NCI-H146 treated with DMSO at 0.1 percent for 48 hours (cell line): ENCODE data around the gene CFHR4.
A peak's percentile ranks its signal among the peaks of the same experiment; 100 is the strongest.
"Not testable (repeated sequence)": the region's sequence is repeated elsewhere in the genome, so short reads cannot be mapped to it uniquely, and the experiment has no call there.

Experiments
- DNase-seq: peaks from one replicate; lab custom pipeline; 2025; ENCODE audit not compliant: unreplicated experiment; lab: John Stamatoyannopoulos, UW

CFHR4 gene

GRCh38 chr1:196887515-196888239 is at the start of gene CFHR4:
Gene CFHR4, plus strand, starts transcription at chr1:196888052. Its CDS starts 99 bp downstream, at chr1:196888151.
- no peak for DNase-seq

GRCh38 chr1:196849613-196850492 is 38.0 kb upstream of the CFHR4 start:
- not testable (repeated sequence) for DNase-seq

GRCh38 chr1:196856053-196856452 is 31.8 kb upstream of the CFHR4 start:
- no peak for DNase-seq

- no peak for DNase-seq
Observed at GRCh38 chr1:196857188-196857587, 30.7 kb upstream of the CFHR4 start.

GRCh38 chr1:196858811-196859210 is 29.0 kb upstream of the CFHR4 start:
- DNase-seq = no peak

GRCh38 chr1:196860323-196860884 is 27.4 kb upstream of the CFHR4 start:
- no peak for DNase-seq

- no peak for DNase-seq
Observed at GRCh38 chr1:196861429-196861828, 26.4 kb upstream of the CFHR4 start.

- DNase-seq = no peak
Observed at GRCh38 chr1:196866974-196867373, 20.9 kb upstream of the CFHR4 start.

GRCh38 chr1:196873385-196873784 is 14.5 kb upstream of the CFHR4 start:
- no peak for DNase-seq

- no peak for DNase-seq
Observed at GRCh38 chr1:196875935-196876334, 11.9 kb upstream of the CFHR4 start.

GRCh38 chr1:196877964-196878363 is 9.9 kb upstream of the CFHR4 start:
- peak; percentile 46 for DNase-seq

- not testable (repeated sequence) for DNase-seq
Observed at GRCh38 chr1:196886560-196886959, 1.3 kb upstream of the CFHR4 start.

GRCh38 chr1:196890668-196891067 is 2.8 kb downstream of the CFHR4 start:
- no peak for DNase-seq

GRCh38 chr1:196891251-196891650 is 3.4 kb downstream of the CFHR4 start:
- DNase-seq = no peak

- DNase-seq = peak; percentile 46
Observed at GRCh38 chr1:196896355-196896754, 8.5 kb downstream of the CFHR4 start.

- DNase-seq = no peak
Observed at GRCh38 chr1:196897158-196897828, 9.4 kb downstream of the CFHR4 start.

GRCh38 chr1:196902344-196902743 is 14.5 kb downstream of the CFHR4 start:
- no peak for DNase-seq

- no peak for DNase-seq
Observed at GRCh38 chr1:196910215-196910614, 22.4 kb downstream of the CFHR4 start.

GRCh38 chr1:196912283-196912682 is 24.4 kb downstream of the CFHR4 start:
- DNase-seq = not testable (repeated sequence)

GRCh38 chr1:196926839-196927238 is 39.0 kb downstream of the CFHR4 start:
- DNase-seq = not testable (repeated sequence)

GRCh38 chr1:196932853-196933252 is 45.0 kb downstream of the CFHR4 start:
- not testable (repeated sequence) for DNase-seq
